ENCODE results near the gene GHITM. TPM values are rescaled to one million over a fixed set of nuclear protein-coding genes. Genes with fewer than 3 reads are reported as not detected.

The GHITM gene
- total RNA-seq, 1 donor from 2014 or later, result 109 TPM

GRCh38 chr10:84201682-84202081 is 62.4 kb downstream of the GHITM start:
- Histone ChIP-seq H3K27ac (no peak overlapping the region), H3K27me3 (ENCODE audit: low read depth) (peaks cover 10% of the 10 kb centered on the region), H3K9me3 (no peaks in the 10 kb centered on the region), H3K4me1 (no peaks in the 10 kb centered on the region), H3K36me3 (no peaks in the 10 kb centered on the region), H3K4me3 (no peak overlapping the region)
- intact Hi-C loops (cut with DNase I), result no loop called here
- TF ChIP-seq CTCF (IDR thresholded peaks at IDR 0.05), result no peak
- no peak for ATAC-seq
- no peak for DNase-seq

DNA sequence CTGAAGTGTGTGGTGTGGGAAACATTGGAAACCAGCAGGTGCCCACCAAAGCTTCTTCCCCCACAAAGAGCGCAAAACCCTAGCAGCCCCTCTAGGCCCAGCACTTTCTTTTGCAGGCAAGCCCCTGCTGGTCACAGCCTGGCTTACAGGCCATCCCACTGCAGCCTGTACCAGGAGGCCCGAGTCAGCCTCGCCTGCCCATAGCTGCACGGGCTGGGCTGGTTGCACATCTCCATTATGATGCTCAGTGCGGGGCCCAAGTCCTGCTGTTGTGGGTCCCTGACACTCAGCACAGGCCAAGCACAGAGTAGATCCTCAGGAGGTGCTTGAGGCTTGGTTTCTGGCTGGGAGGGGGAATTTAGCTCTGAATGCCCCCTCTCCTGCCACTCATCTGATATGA is 63.0 kb downstream of the GHITM start:
- no peak for DNase-seq
- no peak for TF ChIP-seq CTCF (IDR thresholded peaks at IDR 0.05)
- Histone ChIP-seq H3K4me3 (no peak overlapping the region), H3K27me3 (ENCODE audit: low read depth) (peaks cover 5% of the 10 kb centered on the region), H3K9me3 (no peaks in the 10 kb centered on the region), H3K27ac (no peak overlapping the region), H3K36me3 (no peaks in the 10 kb centered on the region), H3K4me1 (no peaks in the 10 kb centered on the region)
- no peak for ATAC-seq
- intact Hi-C loops (cut with DNase I), result no loop called here

Other genes with a start within 250 kb of the GHITM start
- gene GPR15LG, start 34.3 kb downstream of the GHITM start, total RNA-seq, result not detected
- gene CDHR1, start 55.0 kb downstream of the GHITM start, total RNA-seq, result 0.24 TPM
- not detected for gene LRIT2, start 86.0 kb downstream of the GHITM start, total RNA-seq
- not detected for gene LRIT1, start 102.0 kb downstream of the GHITM start, total RNA-seq
- gene RGR, start 105.5 kb downstream of the GHITM start, total RNA-seq, result not detected
- gene CCSER2, start 189.1 kb downstream of the GHITM start, total RNA-seq, result 66.1 TPM

All from lower lobe of right lung (tissue), 2 donors.